GM19238 (cell line): ENCODE results near the gene HDLBP.
"Not testable (repeated sequence)": the region's sequence is repeated elsewhere in the genome, so short reads cannot be mapped to it uniquely, and the experiment has no call there.

Experiments
- DNase-seq: peaks from one replicate; pipeline ENCODE4 v3.0.0; 2011; ENCODE audit warnings: low spot score; ENCODE audit not compliant: insufficient read length

The HDLBP gene

DNA sequence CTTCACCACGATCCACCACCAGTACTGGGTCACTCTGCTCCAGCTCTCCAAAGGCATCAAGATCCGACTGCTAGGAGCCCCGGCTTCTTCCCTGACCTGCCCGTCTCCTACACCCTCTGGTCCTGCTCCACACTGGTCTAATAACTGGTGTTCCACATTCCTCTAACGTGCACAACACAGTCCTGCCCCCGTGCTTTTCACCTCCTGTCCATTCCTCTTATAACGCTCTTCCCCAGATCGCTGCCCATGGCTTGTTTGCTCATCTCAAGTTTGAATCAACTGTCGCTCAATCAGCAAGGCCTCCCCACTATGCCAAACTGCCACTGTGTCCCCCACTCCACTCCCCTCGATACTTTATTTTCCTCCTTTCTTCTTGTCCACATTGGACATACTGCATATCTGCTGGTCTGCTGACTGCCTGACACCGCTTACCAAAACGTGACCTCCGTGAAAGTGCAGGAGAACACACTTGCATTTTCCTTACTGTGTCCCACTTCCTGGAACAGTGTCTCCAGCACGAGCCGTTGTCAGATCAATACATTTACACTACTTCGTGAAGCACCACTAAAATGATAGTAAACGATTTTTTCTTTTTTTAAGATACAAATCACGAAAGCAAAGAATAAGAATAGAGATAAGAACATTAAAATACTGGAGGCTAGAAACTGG is 6.5 kb downstream of the HDLBP start:
- no peak for DNase-seq

DNA sequence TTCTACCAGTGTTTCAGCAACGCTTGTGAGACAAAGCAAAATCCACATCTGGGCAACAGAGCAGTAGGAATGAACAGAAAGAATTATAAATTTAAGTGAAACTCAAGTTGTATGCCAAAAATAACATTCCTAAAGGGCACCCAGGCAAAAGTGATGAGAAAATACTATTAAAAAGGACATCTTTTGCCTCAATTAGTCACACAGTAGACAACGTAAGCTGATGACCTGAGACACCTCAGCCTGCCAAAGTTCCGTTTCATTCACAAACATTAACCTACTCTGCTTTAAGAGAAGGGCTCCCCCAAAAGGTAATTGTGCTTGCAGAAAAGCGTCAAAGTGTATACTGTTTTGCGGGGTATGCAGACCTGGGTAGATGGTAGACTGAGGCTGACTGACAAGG is 7.2 kb downstream of the HDLBP start:
- DNase-seq, result no peak

DNA sequence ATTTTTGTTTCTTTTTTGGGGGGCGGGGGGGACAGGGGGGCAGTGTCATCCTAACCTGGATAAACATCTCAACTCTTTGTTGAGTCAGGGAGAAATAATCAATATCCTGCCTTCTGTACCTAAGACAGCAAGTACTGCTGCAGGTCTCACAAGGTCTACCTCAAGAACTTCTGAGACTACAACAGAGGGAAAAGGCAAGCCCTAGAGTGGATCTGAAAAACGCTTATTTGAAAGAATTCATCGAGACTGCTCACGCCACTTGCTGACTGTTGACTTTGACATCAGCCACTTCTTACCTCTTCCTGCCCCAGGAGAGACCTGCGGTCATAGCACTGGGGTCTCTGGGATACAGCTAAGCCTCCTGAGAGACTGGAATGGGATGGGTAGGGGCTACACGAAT is 8.4 kb downstream of the HDLBP start:
- DNase-seq, result no peak

DNA sequence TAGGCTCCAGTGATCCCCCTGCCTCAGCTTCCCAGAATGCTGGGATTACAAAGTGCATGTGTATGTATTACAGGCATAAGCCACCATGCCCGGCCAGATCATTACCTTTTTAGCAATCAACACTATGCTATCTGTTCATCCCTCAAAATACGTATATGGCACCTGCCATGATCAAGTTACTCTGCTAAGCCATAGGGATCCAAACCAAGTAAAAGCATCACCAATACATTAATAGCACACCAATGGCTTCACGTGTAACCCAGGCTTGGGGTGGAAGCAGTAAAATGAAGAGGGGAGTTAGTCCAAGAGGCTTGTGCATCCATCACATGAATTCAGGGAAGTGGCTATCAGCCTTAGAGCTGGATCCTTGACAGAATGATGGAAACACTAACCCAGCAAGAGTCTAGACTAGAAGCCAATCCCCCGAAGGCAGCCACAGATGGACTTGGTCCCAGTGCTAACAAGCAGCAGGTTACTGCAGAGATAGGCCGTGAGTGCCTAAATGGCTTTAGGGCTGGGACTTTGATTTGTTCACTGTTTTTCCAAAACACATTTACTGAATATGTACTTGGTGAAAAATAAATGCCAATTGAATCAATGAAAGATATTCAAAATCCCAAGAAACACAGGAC is 11.3 kb downstream of the HDLBP start:
- DNase-seq, result no peak

DNA sequence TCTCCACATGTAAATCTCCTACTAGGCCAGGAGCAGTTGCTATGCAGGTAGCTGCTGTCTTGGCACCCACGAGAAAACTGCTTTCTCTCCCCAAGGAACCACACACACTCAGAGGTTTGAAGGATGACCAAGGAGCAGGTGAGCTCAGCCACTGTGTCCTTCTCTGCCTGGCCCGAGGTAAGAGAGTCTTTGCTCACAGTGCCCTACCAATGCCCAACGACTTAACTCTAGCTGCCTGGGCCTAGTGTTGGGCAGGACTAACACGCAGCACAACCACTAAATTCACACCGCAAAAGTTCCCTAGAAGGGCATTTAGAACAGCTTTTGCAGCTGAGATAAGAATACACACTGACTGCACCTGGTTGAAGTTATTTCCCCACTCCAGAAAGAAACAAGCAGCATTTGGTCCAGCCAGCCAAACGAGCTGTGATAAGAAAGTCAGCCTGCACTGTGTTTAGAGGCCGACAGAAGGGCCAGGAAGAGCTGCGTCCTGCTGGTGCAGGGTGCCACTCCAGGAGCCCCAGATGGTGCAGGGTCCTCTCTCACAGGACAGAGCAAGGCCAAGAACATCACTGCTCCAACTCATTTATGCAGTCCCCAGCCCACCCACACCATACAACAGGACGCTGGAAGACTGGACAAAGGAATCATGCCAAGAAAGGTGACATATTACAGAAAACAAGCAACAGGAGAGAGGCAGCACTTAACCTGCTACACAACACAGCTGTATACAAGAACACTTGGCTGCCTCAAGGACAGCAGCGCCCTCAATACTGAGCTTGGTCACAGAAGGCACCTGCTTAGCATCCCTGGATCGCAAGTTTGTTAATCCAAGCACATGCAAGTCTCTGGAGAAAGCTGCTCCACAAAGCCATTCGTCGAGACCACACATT is 12.5 kb downstream of the HDLBP start:
- no peak for DNase-seq

DNA sequence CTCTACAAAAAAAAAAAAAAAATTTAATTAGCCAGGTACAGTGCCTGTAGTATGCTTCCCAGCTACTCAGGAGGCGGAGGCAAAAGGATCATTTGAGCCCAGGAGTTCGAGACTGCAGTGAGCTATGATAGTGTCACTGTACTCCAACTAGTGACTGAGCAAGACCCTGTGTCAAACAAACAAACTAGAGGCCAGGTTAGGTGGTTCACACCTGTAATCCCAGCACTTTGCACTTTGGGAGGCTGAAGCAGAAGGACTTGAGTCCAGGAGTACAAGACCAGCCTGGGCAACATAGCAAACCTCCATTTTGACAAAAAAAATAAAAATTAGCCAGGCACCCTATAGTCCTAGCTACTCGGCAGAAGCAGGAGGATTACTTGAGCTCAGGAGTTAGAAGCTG is 13.4 kb downstream of the HDLBP start:
- DNase-seq, result no peak

DNA sequence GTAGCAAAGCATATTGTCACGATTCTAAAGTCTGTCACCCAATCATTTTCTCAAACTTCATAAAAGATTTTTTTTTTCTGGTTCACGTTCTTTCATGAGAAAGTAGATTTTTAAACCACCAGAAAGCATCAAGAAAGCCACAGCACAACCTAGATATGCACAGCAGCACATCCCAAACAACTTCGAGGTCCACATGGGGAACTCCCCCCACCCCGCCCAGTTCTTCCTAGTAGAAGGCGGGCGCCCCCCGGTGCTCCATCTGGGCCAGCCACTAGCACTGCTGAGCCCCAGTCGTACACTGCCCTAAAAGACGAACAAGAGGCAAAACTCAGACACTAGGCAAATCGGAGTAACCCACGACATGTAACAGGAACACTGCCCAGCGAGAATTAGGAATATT is 15.5 kb downstream of the HDLBP start:
- DNase-seq, result no peak

DNA sequence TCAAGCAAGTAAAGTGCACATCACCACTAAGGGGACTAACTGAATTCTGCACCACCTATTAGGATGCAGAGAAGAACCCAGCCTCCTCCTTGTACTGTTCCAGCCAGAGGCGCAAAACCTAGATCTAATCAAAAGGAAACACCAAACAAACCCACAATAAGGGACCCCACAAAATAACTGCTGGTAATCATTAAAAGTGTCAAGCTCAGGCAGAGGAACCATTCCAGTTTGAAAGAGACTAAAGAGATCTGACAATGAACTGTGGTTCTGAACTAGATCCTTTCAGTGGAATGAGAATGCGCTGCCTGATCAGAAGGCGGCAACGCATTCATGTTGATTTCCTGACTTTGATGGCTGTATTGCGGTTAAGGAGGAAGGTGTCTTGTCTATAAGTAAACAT is 16.8 kb downstream of the HDLBP start:
- no peak for DNase-seq

DNA sequence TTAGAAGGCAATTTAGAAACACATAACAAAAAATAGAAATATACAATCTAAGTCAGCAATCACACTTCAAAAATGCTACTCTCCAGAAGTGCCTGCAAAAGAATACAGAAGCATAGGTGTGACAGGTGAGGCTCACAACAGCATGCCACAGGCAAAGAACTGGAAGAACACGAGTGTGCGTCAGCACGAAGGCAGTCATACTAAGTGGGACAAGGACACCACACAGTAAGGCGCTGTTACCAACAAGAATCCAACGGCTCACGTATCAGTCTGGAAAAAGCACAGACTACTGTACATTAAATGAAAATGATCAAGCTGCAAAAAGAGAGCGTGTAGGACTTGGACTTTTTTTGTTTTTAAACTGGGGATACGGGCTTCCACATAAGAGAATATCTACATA is 18.7 kb downstream of the HDLBP start:
- DNase-seq, result no peak

DNA sequence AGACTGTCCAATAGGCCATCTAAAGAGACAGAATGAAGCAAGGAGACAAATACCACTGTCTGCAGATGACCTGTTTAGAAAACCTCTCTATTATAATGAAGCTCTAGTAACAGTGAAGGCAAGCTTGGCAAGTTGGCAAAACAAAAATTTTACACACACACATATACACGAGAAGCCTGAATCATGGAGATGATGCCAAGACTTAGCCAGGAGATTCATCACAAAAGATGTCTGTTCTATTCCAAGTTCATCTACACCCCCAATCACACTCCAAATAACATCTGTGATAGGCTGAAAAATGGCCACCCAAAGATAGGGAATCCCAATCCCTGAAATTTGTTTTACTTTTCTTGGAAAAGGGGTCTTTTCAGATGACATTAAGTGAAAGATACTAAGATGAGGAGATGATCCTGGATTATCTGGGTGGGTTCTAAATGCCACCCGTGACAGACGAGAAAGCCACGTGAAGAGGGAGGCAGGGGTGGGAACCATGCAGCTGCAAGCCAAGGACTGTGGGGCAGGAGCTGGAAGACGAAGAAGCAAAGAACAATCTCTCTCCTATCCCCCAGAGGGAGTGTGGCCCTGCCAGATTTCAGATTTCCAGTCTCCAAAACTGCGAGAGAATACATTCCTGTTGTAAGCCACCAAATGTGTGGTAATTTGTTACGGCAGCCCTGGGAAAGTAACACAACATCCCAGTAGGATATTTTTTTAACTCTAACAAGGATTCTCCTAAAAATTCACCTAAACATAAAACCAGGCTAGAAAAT is 20.0 kb downstream of the HDLBP start:
- no peak for DNase-seq

DNA sequence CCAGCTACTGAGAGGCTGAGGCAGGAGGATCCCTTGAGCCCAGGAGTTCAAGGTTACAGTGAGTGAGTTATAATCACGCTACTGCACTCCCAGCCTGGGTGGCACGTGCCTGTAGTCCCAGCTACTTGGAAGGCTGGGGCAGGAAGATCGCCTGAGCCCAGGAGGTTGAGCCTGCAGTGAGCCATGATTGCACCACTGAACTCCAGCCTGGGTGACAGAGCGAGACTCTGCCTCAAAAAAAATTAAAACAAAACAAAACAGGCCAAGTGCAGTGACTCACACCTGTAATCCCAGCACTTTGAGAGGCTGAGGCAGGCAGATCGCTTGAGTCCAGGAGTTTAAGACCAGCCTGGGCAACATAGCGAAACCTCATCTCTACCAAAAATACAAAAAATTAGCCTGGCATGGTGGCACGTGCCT is 22.1 kb downstream of the HDLBP start:
- not testable (repeated sequence) for DNase-seq

DNA sequence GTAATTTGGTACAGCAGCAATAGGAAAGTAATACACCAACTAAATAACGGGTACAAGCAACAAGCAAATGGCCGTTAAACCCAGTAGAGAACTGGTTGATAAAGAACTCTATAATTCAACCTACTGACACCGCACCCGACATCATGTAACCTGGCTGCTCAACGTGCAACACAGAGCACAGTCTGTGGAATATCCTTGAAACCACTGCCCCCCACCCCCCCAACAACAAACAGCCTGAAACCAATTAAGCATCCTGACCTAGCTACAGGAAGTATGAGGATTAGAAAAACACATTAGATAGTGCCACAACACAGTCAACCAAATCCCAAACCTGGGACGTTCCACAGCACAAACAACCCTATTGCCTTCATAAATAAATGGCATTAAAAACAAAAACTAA is 23.5 kb downstream of the HDLBP start:
- DNase-seq, result no peak

DNA sequence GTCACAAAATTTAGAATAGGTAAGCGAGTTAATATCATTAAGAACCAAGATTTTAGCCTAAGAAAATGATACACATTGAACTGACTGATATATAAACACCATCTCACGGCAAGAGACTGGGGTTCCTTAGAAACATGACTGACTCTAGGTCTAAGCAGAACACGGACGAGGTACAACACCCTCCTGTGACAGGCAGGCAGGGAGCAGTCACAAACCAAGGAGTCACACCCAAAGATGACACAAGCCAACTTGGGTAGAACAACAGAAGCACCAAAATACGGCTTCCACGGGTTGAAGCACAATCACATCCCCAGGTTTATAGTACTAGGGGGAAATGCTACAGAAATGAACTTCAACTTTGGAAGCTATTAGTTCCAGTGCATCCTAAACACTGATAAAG is 24.3 kb downstream of the HDLBP start:
- no peak for DNase-seq

DNA sequence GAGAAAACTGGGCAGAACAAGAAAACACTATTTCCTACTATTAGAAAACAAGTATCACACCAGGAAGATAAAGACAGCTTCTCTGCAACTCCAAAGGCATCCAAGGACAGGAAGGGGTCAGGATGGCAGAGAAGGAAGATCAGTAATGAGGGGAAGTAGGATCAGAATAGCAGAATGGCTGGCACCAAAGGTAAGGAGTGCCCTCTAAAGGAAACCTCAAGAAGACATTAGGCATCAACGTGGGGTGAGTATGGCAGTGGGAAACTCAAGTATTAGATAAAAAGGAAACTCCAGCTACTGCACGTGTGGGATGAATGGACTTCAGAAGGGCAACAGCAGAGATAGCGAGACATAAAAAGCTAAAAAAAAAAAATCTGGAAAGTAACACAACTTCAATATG is 25.9 kb downstream of the HDLBP start:
- no peak for DNase-seq

DNA sequence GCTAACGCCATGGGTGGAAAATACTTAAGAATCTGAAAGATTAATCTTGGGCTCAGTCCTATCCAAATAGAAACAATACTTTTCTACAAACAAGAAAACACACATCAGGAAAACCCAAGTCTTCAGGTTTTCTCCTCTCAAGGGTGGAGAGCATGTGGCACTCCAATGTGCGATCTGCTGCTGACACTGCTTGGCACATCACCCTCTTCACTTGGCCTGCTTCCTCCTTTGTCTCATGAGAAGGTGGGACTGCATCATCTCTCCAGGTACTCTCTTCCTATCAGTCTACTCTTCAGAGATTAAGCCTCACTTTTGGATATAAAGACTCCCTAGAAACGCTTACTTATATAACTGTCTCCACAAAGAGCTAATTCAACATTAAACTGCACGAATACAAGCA is 26.4 kb downstream of the HDLBP start:
- no peak for DNase-seq

DNA sequence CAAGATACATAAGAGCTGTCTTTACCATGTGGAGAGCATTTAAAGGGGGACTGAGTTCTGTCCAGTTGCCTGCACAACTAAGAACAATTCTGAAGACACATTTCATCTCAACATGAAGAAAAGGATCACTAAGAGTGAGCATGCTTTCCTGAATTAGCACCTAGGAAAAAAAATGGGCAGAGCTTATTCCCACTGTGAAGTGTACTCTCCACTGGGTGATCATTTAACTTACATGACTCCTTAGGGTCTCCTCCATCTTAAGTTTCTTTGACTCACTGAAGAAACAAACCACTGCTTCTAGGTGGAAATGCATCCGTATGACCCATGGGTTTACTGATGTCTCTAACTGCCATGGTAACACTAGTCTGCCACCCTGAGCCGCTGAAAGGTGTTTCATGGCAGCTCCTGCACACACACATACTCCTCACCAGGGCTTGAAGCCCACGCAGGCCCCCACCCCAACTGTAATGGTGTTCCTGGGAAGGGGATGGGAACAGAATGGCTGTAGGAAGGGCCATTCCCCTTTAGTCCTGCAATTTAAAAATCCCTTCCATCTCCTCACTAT is 27.1 kb downstream of the HDLBP start:
- no peak for DNase-seq

DNA sequence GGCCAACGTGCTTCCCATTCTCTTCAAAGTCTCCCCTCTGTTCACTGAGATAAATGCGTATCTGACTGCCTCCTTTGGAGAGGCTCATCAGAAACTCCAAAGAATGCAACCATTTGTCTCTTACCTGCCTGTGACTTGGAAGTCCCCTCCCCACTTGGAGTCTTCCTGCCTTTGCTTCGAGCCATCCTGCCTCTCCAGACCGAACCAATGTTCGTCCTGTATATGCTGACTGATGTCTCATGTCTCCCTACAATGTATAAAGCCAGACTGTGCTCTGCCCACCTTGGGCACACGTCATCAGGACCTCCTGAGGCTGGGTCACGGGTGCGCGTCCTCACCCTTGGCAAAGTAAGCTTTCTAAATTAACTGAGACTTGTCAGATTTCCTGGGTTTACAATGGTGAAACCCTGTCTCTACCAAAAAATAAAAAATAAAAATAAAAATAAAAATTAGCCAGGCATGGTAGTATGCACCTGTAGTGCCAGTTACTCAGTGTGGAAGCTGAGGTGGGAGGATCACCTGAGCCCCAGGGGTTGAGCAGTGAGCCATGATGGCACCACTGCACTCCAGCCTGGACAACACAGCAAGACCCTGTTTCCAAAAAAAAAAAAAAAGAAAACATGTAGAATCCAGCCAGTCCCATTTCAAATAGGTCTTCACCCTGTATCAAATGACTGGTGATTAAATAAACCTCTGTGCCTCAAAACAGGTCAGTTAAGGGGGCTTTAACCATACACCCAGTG is 29.0 kb downstream of the HDLBP start:
- no peak for DNase-seq

DNA sequence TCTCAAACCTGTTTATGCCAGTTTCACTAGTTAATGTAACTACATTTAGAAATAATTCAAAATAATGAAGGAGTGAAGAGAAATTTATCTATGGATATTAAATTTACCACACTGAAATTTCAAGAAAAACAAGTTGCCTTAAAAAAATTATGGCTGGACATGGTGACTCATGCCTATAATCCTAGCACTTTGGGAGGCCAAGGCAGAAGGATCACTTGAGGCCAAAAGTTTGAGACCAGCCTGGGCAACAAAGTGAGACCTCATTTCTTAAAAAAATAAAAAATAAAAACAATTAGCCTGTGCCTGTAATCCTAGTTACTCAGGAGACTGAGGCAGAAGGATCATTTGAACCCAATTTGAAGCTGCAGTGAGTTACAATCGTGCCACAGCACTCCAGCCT is 29.9 kb downstream of the HDLBP start:
- DNase-seq, result no peak

DNA sequence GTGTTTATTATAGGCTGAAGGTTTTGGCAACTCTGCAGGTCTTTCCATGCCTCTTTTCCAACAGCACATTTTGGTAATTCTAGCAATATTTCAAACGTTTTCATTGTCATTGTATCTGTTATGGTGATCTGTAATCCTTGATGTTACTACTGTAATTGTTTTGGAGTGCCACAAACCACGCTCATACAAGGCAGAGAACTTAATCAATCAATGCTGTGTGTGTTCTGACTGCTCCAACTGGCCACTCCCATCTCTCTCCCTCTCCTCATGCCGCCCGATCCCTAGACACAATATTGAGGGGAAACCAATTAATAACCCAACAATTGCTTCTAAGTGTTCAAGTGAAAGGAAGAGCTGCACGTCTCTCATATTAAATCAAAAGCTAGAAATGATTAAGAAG is 32.9 kb downstream of the HDLBP start:
- DNase-seq, result no peak

DNA sequence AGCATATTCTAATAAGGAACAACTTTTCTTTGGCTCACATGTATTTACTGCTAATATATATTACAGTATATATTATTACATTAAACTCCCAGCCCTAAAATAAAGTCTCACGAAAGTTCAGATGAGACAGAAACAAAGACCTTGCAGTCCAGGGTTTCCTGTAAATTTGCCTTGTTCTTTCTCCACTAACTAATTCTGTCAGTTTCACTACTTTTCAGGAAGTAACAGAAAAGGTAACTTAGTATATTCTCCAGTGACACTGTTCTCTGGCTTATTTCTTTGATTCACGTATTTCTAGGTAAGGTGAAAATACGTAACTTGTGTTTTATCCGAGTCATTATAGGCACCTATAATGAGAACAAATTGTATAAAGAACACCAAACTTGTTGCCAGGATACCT is 35.2 kb downstream of the HDLBP start:
- no peak for DNase-seq

DNA sequence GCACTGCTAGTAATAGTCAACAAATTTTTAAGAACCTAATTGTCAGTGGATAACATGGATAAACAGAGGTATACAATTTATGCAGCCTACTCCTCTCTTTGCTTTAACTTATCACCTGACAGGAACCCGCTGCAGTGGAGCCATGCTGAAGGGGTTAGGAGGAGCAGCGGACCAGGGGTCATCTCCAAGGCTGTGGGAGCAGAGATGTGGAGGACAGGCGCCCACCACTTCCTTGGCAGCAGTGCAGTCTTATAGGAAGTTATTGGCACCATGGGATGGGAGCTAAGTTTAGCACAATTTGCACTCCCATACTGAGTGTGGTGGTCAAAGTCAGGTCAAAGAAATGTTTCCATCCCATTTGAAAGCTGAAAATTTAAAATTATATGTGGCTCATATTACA is 35.6 kb downstream of the HDLBP start:
- DNase-seq, result no peak
